Measurements from ENCODE around the gene ITK. TPM values are rescaled to one million over a fixed set of nuclear protein-coding genes. Genes with fewer than 3 reads are reported as not detected.

The ITK gene
- total RNA-seq, 1 donor from 2014 or later, result 0.18 TPM

DNA sequence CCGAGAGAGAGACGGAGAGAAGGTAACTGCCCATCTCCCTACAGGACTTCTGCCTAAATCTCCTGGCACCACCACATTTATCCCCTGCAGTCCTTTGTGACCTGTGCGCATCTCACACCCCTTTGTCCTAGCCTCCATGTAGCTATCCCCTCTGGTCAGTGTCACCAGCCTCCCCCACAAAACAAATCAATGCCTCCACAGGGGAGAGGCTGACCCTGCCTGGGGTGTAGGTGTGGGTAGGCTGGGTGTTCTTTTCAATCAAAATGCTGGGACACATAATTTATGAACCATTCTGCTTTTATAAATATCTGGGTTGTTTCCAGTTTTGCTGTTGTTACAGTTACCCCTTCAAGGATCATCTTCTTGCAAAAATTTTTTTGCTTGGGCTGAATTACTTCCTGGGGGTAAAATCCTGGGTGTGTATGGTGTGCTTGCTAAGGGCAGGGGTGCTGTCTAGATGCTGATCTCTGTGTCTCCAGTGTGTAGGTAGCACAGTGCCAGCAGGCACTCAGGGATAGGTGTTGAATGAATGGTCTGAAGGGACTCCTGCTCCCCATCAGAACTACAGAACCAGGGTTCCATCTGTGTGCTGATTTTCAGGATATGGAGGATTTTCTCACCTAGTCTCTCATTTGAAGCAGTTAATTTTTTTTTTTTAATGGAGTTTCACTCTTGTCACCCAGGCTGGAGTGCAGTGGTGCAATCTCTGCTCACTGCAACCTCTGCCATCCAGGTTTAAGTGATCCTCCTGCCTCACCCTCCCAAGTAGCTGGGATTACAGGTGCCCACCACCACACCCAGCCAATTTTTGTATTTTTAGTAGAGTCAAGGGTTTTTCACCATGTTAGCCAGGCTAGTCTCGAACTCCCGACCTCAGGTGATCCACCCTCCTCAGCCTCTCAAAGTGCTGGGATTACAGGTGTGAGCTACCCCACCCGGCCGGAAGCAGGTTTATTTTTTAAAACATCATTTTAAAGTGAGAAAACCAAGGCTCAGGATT, 14.1 kb upstream of the ITK start, which contains the start of gene GARIN3:
Gene GARIN3 (minus strand): TSS at position 51 of the 1,000 bp plus-strand sequence. CDS start 96 bp downstream, outside the sequence.
- Mint-ChIP-seq H3K4me1 (peaks cover 10% of the 10 kb centered on the region), H3K27ac (no peak within 1 kb of the TSS), H3K9me3 (peaks cover 12% of the 10 kb centered on the region), H3K27me3 (no peaks in the 10 kb centered on the region), H3K36me3 (ENCODE audit: low read depth) (no peaks in the 10 kb centered on the region), H3K4me3 (no peak within 1 kb of the TSS)
- ChIA-PET POLR2A (interaction anchor here (0.6 kb wide), 1 partner anchor 12 kb away, joined by 3 read pairs; no protein-coding TSS in a partner anchor), CTCF (interaction anchor here (0.7 to 1.6 kb wide), 2 partner anchors 19 to 87 kb away, joined by 3 to 4 read pairs; no protein-coding TSS in a partner anchor)
- TF ChIP-seq CTCF (IDR thresholded peaks at IDR 0.05), result no peak
- intact Hi-C loops (cut with micrococcal nuclease), result no loop called here
- ATAC-seq (ENCODE audit: low read depth), result no peak
- no peak for DNase-seq

DNA sequence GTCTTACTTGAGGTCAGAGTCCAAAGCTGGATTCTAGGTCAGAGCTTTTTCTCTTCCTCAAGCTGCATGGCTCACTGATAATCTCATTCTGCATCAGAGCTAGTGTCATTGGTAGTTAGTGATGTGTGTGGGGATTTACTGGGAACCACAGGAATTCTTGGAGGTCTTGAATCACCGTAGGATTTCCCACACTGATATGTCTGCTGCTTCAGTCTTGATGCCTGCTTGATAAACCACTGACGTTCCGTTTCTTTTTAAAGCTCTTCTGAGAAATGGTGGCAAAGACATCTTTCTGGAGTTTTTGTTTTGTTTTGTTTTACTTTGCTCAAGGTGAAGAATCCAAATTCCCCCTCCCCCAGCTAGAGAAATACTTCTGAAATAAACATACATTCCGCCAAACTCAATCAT, 13.4 kb upstream of the ITK start:
- Mint-ChIP-seq H3K4me3 (no peak overlapping the region), H3K27ac (no peak overlapping the region), H3K4me1 (peaks cover 16% of the 10 kb centered on the region), H3K9me3 (peaks cover 12% of the 10 kb centered on the region), H3K36me3 (ENCODE audit: low read depth) (no peaks in the 10 kb centered on the region), H3K27me3 (no peaks in the 10 kb centered on the region)
- POLR2A ChIA-PET, result interaction anchor here (1.6 kb wide), 1 partner anchor 98 kb away, joined by 4 read pairs; no protein-coding TSS in a partner anchor
- ATAC-seq (ENCODE audit: low read depth) (no peak), DNase-seq (no peak)
- intact Hi-C loops (cut with micrococcal nuclease), result no loop called here
- no peak for TF ChIP-seq CTCF (IDR thresholded peaks at IDR 0.05)
- CTCF ChIA-PET, result interaction anchor here (1.0 to 1.6 kb wide), 2 partner anchors 19 to 86 kb away, joined by 4 to 5 read pairs; no protein-coding TSS in a partner anchor

GRCh38 chr5:157168286-157168685, 12.4 kb upstream of the ITK start:
- CTCF ChIA-PET, result interaction anchor here (0.5 to 1.0 kb wide), 2 partner anchors 34 to 85 kb away, joined by 3 to 5 read pairs; no protein-coding TSS in a partner anchor
- Mint-ChIP-seq H3K27ac (no peak overlapping the region), H3K4me3 (no peak overlapping the region), H3K9me3 (peaks cover 12% of the 10 kb centered on the region), H3K4me1 (peaks cover 27% of the 10 kb centered on the region), H3K36me3 (ENCODE audit: low read depth) (no peaks in the 10 kb centered on the region), H3K27me3 (no peaks in the 10 kb centered on the region)
- intact Hi-C loops (cut with micrococcal nuclease), result no loop called here
- no peak for ATAC-seq (ENCODE audit: low read depth)
- DNase-seq, result no peak
- TF ChIP-seq CTCF (IDR thresholded peaks at IDR 0.05), result no peak
- POLR2A ChIA-PET, result interaction anchor here (1.6 kb wide), 1 partner anchor 97 kb away, joined by 4 read pairs; no protein-coding TSS in a partner anchor

- intact Hi-C loops (cut with micrococcal nuclease), result loop anchor here (1.0 to 5.0 kb wide), 6 partner anchors 23 to 560 kb away; partner anchors contain the start of genes MED7 and THG1L
- Mint-ChIP-seq H3K27ac (peak overlapping the region; percentile 86), H3K4me1 (peaks cover 30% of the 10 kb centered on the region), H3K4me3 (peak overlapping the region; percentile 62), H3K27me3 (no peaks in the 10 kb centered on the region), H3K36me3 (ENCODE audit: low read depth) (no peaks in the 10 kb centered on the region), H3K9me3 (peaks cover 12% of the 10 kb centered on the region)
- ChIA-PET CTCF (interaction anchor here (1.2 to 1.4 kb wide), 4 partner anchors 24 to 136 kb away, joined by 3 to 5 read pairs (median 4); no protein-coding TSS in a partner anchor), POLR2A (interaction anchor here (0.6 to 1.6 kb wide), 6 partner anchors 10 to 139 kb away, joined by 3 to 13 read pairs (median 4); partner anchors contain the start of genes CYFIP2 and MED7)
- ATAC-seq (ENCODE audit: low read depth), result peak; percentile 96
- peak; percentile 44 for DNase-seq
- TF ChIP-seq CTCF (IDR thresholded peaks at IDR 0.05), result no peak
Measured at GRCh38 chr5:157172403-157172802, 8.2 kb upstream of the ITK start.
